H1 (cell line): ENCODE measurements around the gene YTHDF2. TPM values are rescaled to one million over a fixed set of nuclear protein-coding genes. Genes with fewer than 3 reads are reported as not detected.

ENCODE experiments used
- CTCF ChIA-PET: fragments of 300-600 bp; sonication (Branson Sonifier 250); formaldehyde crosslinking; loops from one replicate; lab custom pipeline; 2021; ENCODE audit not compliant: partially characterized antibody; lab: Charles Lee
- POLR2A ChIA-PET: fragments of 300-600 bp; sonication (Branson Sonifier 250); formaldehyde crosslinking; loops from one replicate; lab custom pipeline; 2021; ENCODE audit warnings: inconsistent platforms; ENCODE audit not compliant: partially characterized antibody; lab: Charles Lee
- DNase-seq, 2 experiments: peaks; one replicate each; pipeline versions ENCODE4 v3.0.0 to v3.0.0-alpha.2; 2010 to 2022; ENCODE audit warnings: low spot score in 2 of 2, low read depth in 1 of 2, mixed read lengths in 1 of 2
- FAIRE-seq: peaks from 2 replicates; lab custom pipeline; 2011; peaks lifted over from hg19 to GRCh38; lab: Jason Lieb, UNC
- H2AFZ ChIP-seq: 2 replicates; pipeline ENCODE4 v1.8.1; 2012; ENCODE audit warnings: low read length, inconsistent platforms
- H2AK5ac ChIP-seq: 2 replicates; pipeline ENCODE4 v1.6.1; 2013; ENCODE audit warnings: low read depth, low read length
- H2BK120ac ChIP-seq: replicated peaks from 2 replicates; pipeline ENCODE3; 2013; ENCODE audit warnings: low read depth, low read length, inconsistent platforms
- H2BK12ac ChIP-seq: 2 replicates; pipeline ENCODE4 v1.6.1; 2013; ENCODE audit warnings: low read depth, low read length
- H2BK15ac ChIP-seq: 2 replicates; pipeline ENCODE4 v1.6.1; 2013; ENCODE audit warnings: low read length
- H2BK20ac ChIP-seq: 2 replicates; pipeline ENCODE4 v1.6.1; 2013; ENCODE audit warnings: low read length
- H2BK5ac ChIP-seq: 2 replicates; pipeline ENCODE4 v1.6.1; 2013; ENCODE audit warnings: low read depth, low read length
- H3K14ac ChIP-seq: 2 replicates; pipeline ENCODE4 v1.6.1; 2013; ENCODE audit warnings: inconsistent platforms; ENCODE audit not compliant: insufficient read length
- H3K18ac ChIP-seq: 2 replicates; pipeline ENCODE4 v1.6.1; 2013; ENCODE audit warnings: low read length; ENCODE audit errors: extremely low read depth
- H3K23ac ChIP-seq: 2 replicates; pipeline ENCODE4 v1.6.1; 2013; ENCODE audit warnings: inconsistent platforms; ENCODE audit not compliant: insufficient read length
- H3K23me2 ChIP-seq: 2 replicates; pipeline ENCODE4 v1.6.1; 2013; ENCODE audit warnings: low read depth, low read length
- H3K27ac ChIP-seq: 2 replicates; pipeline ENCODE4 v1.6.1; 2011; ENCODE audit warnings: low read depth, low read length, inconsistent platforms
- H3K27me3 ChIP-seq, 4 experiments: replicated peaks in 1 of 4; 1 replicate in 1 of 4; 2 replicates in 3 of 4; pipeline versions ENCODE4 v1.6.1 to v1.8.1; 2011 to 2013; ENCODE audit warnings: low read length in 3 of 4, mild to moderate bottlenecking in 3 of 4, inconsistent platforms in 2 of 4, mixed read lengths in 2 of 4, moderate library complexity in 1 of 4; ENCODE audit not compliant: control insufficient read depth in 3 of 4, insufficient read depth in 3 of 4; ENCODE audit errors: extremely low read depth in 1 of 4
- H3K36me3 ChIP-seq, 4 experiments: 2 replicates each; pipeline versions ENCODE4 v1.6.1 to v1.8.1; 2011 to 2013; ENCODE audit warnings: mild to moderate bottlenecking in 4 of 4, low read length in 3 of 4, moderate library complexity in 2 of 4, control low read depth in 1 of 4, inconsistent platforms in 1 of 4; ENCODE audit not compliant: insufficient read depth in 4 of 4, control insufficient read depth in 2 of 4
- H3K4ac ChIP-seq: replicated peaks from 2 replicates; pipeline ENCODE3; 2013; ENCODE audit warnings: low read length, low read depth, mixed read lengths, inconsistent platforms; ENCODE audit not compliant: insufficient read length
- H3K4me1 ChIP-seq, 4 experiments: replicated peaks in 1 of 4; 1 replicate in 1 of 4; 2 replicates in 3 of 4; pipeline versions ENCODE4 v1.6.1 to v1.8.1; 2011 to 2013; ENCODE audit warnings: low read length in 3 of 4, inconsistent platforms in 2 of 4, mixed read lengths in 1 of 4; ENCODE audit not compliant: insufficient read depth in 4 of 4, control insufficient read depth in 3 of 4
- H3K4me2 ChIP-seq, 2 experiments: 2 replicates each; pipeline versions ENCODE4 v1.6.1 to v1.8.1; 2011 to 2013; ENCODE audit warnings: low read depth in 2 of 2, low read length in 2 of 2, control low read depth in 1 of 2, inconsistent platforms in 1 of 2, mild to moderate bottlenecking in 1 of 2; ENCODE audit not compliant: insufficient read depth in 1 of 2
- H3K4me3 ChIP-seq, 4 experiments: fragments of 200-600, 300-600 bp in 1 of 4; sonication (generic), shearing (Covaris generic), sonication (Bioruptor Twin) in 1 of 4; 2 replicates each; pipeline versions ENCODE4 v1.5.1 to v1.8.1; 2011 to 2016; ENCODE audit warnings: low read length in 4 of 4, low read depth in 3 of 4, control low read depth in 2 of 4, inconsistent platforms in 2 of 4, mild to moderate bottlenecking in 2 of 4, mixed read lengths in 1 of 4, moderate library complexity in 1 of 4; ENCODE audit not compliant: insufficient read depth in 2 of 4; ENCODE audit errors: extremely low read depth in 1 of 4
- H3K56ac ChIP-seq: replicated peaks from 2 replicates; pipeline ENCODE3; 2013; ENCODE audit warnings: low read depth, mild to moderate bottlenecking, mixed read lengths, low read length, inconsistent platforms; ENCODE audit not compliant: insufficient read length
- H3K79me1 ChIP-seq: 2 replicates; pipeline ENCODE4 v1.6.1; 2013; ENCODE audit warnings: low read depth, low read length, control low read depth
- H3K79me2 ChIP-seq, 2 experiments: 2 replicates each; pipeline versions ENCODE4 v1.6.1 to v1.8.1; 2012 to 2013; ENCODE audit warnings: low read length in 2 of 2, mild to moderate bottlenecking in 2 of 2, inconsistent platforms in 1 of 2; ENCODE audit not compliant: insufficient read depth in 2 of 2, control insufficient read depth in 1 of 2
- H3K9ac ChIP-seq, 4 experiments: replicated peaks in 1 of 4; 1 replicate in 1 of 4; 2 replicates in 3 of 4; pipeline versions ENCODE4 v1.6.1 to v1.8.1; 2011 to 2013; ENCODE audit warnings: low read depth in 3 of 4, low read length in 3 of 4, control low read depth in 2 of 4, mild to moderate bottlenecking in 2 of 4, moderate library complexity in 2 of 4, inconsistent platforms in 1 of 4; ENCODE audit errors: extremely low read depth in 1 of 4
- H3K9me3 ChIP-seq, 2 experiments: 2 replicates each; pipeline versions ENCODE4 v1.6.1 to v1.8.1; 2012 to 2013; ENCODE audit warnings: mild to moderate bottlenecking in 2 of 2, moderate library complexity in 2 of 2, control low read depth in 1 of 2, inconsistent platforms in 1 of 2, low read depth in 1 of 2, low read length in 1 of 2, mixed read lengths in 1 of 2; ENCODE audit not compliant: insufficient read depth in 2 of 2
- H4K20me1 ChIP-seq, 2 experiments: replicated peaks in 1 of 2; 2 replicates each; pipeline versions ENCODE3 to v1.8.1; 2011 to 2013; ENCODE audit warnings: inconsistent platforms in 2 of 2, low read length in 2 of 2, mild to moderate bottlenecking in 1 of 2; ENCODE audit not compliant: insufficient read depth in 2 of 2, control insufficient read depth in 1 of 2
- H4K5ac ChIP-seq: 2 replicates; pipeline ENCODE4 v1.6.1; 2013; ENCODE audit warnings: low read length, low read depth, mixed read lengths, inconsistent platforms; ENCODE audit not compliant: insufficient read length
- H4K8ac ChIP-seq: 2 replicates; pipeline ENCODE4 v1.8.0; 2013; ENCODE audit warnings: mild to moderate bottlenecking, moderate library complexity, low read length, inconsistent platforms; ENCODE audit not compliant: insufficient read depth; ENCODE audit errors: extremely low read depth
- H4K91ac ChIP-seq: replicated peaks from 2 replicates; pipeline ENCODE3; 2013; ENCODE audit warnings: low read length, mixed read lengths, inconsistent platforms; ENCODE audit not compliant: insufficient read length
- BCL11A ChIP-seq, 2 experiments: IDR thresholded peaks; one replicate each; pipeline ENCODE4 v1.6.1; 2011; ENCODE audit warnings: low read depth in 2 of 2, low read length in 2 of 2, mild to moderate bottlenecking in 2 of 2
- EGR1 ChIP-seq: IDR thresholded peaks from 2 replicates; pipeline ENCODE4 v1.6.1; 2011; ENCODE audit warnings: low read depth, low read length, borderline replicate concordance
- HDAC6 ChIP-seq: IDR thresholded peaks from one replicate; pipeline ENCODE4 v1.7.1; 2012; ENCODE audit warnings: low read depth, mild to moderate bottlenecking, inconsistent platforms, low read length, moderate library complexity
- JUN ChIP-seq: IDR thresholded peaks from 2 replicates; pipeline ENCODE4 v1.6.1; 2011; ENCODE audit warnings: low read depth, mild to moderate bottlenecking, improper control_type of control experiment, low read length
- JUND ChIP-seq: IDR thresholded peaks from 2 replicates; pipeline ENCODE4 v1.6.1; 2011; ENCODE audit warnings: mild to moderate bottlenecking, improper control_type of control experiment, low read length
- POU5F1 ChIP-seq: IDR thresholded peaks from 2 replicates; pipeline ENCODE4 v1.6.1; 2011; ENCODE audit warnings: low read depth, mild to moderate bottlenecking, low read length, moderate library complexity
- RXRA ChIP-seq: IDR thresholded peaks from 2 replicates; pipeline ENCODE4 v1.6.1; 2011; ENCODE audit warnings: low read depth, mild to moderate bottlenecking, low read length, moderate library complexity; ENCODE audit not compliant: insufficient read depth
- SAP30 ChIP-seq: fragments of 300-600 bp; sonication (generic); IDR thresholded peaks from 2 replicates; pipeline ENCODE4 v1.7.1; 2012; ENCODE audit warnings: low read length, moderate library complexity, mild to moderate bottlenecking, inconsistent platforms; ENCODE audit not compliant: insufficient read depth, insufficient replicate concordance
- SIRT6 ChIP-seq: IDR thresholded peaks from one replicate; pipeline ENCODE4 v1.7.1; 2012; ENCODE audit warnings: low read length, inconsistent platforms
- SIX5 ChIP-seq: IDR thresholded peaks from 2 replicates; pipeline ENCODE4 v1.6.1; 2011; ENCODE audit warnings: mild to moderate bottlenecking, low read depth, low read length
- SP1 ChIP-seq: IDR thresholded peaks from 2 replicates; pipeline ENCODE4 v1.6.1; 2011; ENCODE audit warnings: low read depth, low read length
- SP4 ChIP-seq: IDR thresholded peaks from 2 replicates; pipeline ENCODE4 v1.6.1; 2012; ENCODE audit warnings: low read length, inconsistent platforms
- TEAD4 ChIP-seq: IDR thresholded peaks from 2 replicates; pipeline ENCODE4 v1.6.1; 2012; ENCODE audit warnings: low read depth, low read length, inconsistent platforms, mixed read lengths
- WGBS, 2 experiments: shearing (Covaris generic) in 1 of 2; methylation state at CpG; one replicate each; pipeline versions ENCODE4 v1.1.6 to v1.1.7; 2013 to 2015; ENCODE audit warnings: low lambda C conversion rate in 2 of 2, mixed read lengths in 2 of 2, inconsistent platforms in 1 of 2, low coverage in 1 of 2, missing lambda C conversion rate in 1 of 2; ENCODE audit not compliant: insufficient replicate concordance in 2 of 2, insufficient coverage in 1 of 2, insufficient read length in 1 of 2; ENCODE audit errors: extremely low coverage in 1 of 2, missing lambda C conversion rate in 1 of 2; 5-methylcytosine and 5-hydroxymethylcytosine counted together
- polyA plus RNA-seq, 7 experiments: library from polyadenylated mRNA; depleted of rRNA in 3 of 7; stranded (reverse) in 5 of 7; unstranded in 2 of 7; fragments of >200 nt in 5 of 7; fragments of 200-250 nt in 2 of 7; gene quantifications; 1 replicate in 5 of 7; 2 replicates in 1 of 7; 4 replicates in 1 of 7; pipeline versions ENCODE4 v1.2.1 to v1.2.3, GENCODE V29; 2011 to 2013; ENCODE audit warnings: missing spikeins in 2 of 7, mixed read lengths in 2 of 7
- total RNA-seq: library from RNA; stranded (reverse); fragmentation: NEBNext Ultra II Directional; extraction: Animal tissue kit (Norgen Biotek cat#: 25700); gene quantifications from 2 replicates; pipeline ENCODE4 v1.2.1, GENCODE V29; 2021
- TF ChIP-seq, protein P1 (sequence below): IDR thresholded peaks from 2 replicates; pipeline ENCODE4 v1.6.1; 2011; ENCODE audit warnings: low read depth, mild to moderate bottlenecking, low read length; ENCODE audit not compliant: insufficient read depth
- TF ChIP-seq, protein P2 (sequence below): IDR thresholded peaks from 2 replicates; pipeline ENCODE4 v1.6.1; 2012; ENCODE audit warnings: inconsistent platforms

YTHDF2 gene
- total and polyA plus RNA-seq, 2 of the 8 experiments (the other 6 are each of a cell fraction or from before 2014, with no cell fraction given), result 128 to 164 TPM

DNA sequence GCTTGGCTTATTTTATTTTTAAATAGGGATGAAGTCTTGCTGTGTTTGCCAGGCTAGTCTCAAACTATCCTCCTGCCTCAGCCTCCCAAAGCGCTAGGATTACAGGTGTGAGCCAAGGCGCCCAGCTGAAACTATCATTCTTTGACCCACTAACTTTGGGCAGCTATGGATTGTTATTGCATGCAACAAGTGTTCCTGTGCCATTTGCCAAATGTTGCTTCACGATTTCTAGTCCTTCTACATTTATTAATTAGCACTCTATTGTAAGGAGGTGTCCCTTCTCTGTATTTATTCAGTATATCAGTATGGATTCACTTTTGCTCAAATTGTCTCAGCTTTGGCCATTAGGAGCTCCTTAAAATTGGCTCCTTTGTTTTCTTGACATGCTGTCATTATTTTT is 36.4 kb downstream of the YTHDF2 start:
- ChIA-PET POLR2A (interaction anchor here (1.0 to 5.1 kb wide), 10 partner anchors 9 to 445 kb away, joined by 3 to 49 read pairs (median 6); partner anchors contain the start of genes MED18 and TAF12), CTCF (interaction anchor here (0.5 to 4.7 kb wide), 3 partner anchors 11 to 1273 kb away, joined by 3 to 31 read pairs (median 21); no protein-coding TSS in a partner anchor)
- no peak overlapping the region for H2BK120ac ChIP-seq
- no peak overlapping the region for H2BK20ac ChIP-seq
- H3K23me2 ChIP-seq, result no peaks in the 10 kb centered on the region; the same call in 1 of the 2 replicates
- no peak overlapping the region for H3K23ac ChIP-seq
- H4K20me1 ChIP-seq, result peaks cover 5 to 10% of the 10 kb centered on the region in 2 experiments
- H3K36me3 ChIP-seq, result peaks cover 0 to 35% (median 9%) of the 10 kb centered on the region in 4 experiments; a peak in 6 of 8 replicates
- H4K5ac ChIP-seq, result no peak overlapping the region
- no peak overlapping the region for H2BK15ac ChIP-seq
- H4K8ac ChIP-seq, result no peak overlapping the region
- H2AK5ac ChIP-seq, result no peak overlapping the region
- H2BK12ac ChIP-seq, result no peak overlapping the region
- no peaks in the 10 kb centered on the region for H3K79me1 ChIP-seq
- DNase-seq (no peak), FAIRE-seq (no peak)
- H3K18ac ChIP-seq, result no peak overlapping the region
- H2BK5ac ChIP-seq, result no peak overlapping the region
- H3K27ac ChIP-seq, result no peak overlapping the region
- H3K4me1 ChIP-seq, result no peaks in the 10 kb centered on the region
- H3K14ac ChIP-seq, result no peak overlapping the region
- H3K4me2 ChIP-seq, result no peak overlapping the region
- no peaks in the 10 kb centered on the region for H3K9me3 ChIP-seq
- H3K4ac ChIP-seq, result no peak overlapping the region
- H3K79me2 ChIP-seq, result peaks cover 0 to 13% of the 10 kb centered on the region in 2 experiments; a peak in 2 of 4 replicates
- H2AFZ ChIP-seq, result no peak overlapping the region
- H3K27me3 ChIP-seq, result no peaks in the 10 kb centered on the region
- no peak overlapping the region for H3K4me3 ChIP-seq
- H3K9ac ChIP-seq, result no peak overlapping the region
- no peak overlapping the region for H4K91ac ChIP-seq
- no peak overlapping the region for H3K56ac ChIP-seq
- 91% methylated on average over 3 of the region's 3 CpGs; no CpG with 5 or more reads in 1 of the 2 experiments for WGBS, 2 experiments
- TF ChIP-seq SIRT6 (no peak), POU5F1 (no peak), SP1 (no peak), SAP30 (no peak), SP4 (no peak), JUN (no peak), JUND (no peak), TEAD4 (no peak), HDAC6 (no peak), RXRA (no peak), SIX5 (no peak), BCL11A (IDR thresholded peaks at IDR 0.05; ENCODE audit: low read depth in 2 of 2, low read length in 2 of 2) (no peak), EGR1 (no peak)
- TF ChIP-seq, protein P1, sequence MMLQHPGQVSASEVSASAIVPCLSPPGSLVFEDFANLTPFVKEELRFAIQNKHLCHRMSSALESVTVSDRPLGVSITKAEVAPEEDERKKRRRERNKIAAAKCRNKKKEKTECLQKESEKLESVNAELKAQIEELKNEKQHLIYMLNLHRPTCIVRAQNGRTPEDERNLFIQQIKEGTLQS, result no peak
- TF ChIP-seq, protein P2, sequence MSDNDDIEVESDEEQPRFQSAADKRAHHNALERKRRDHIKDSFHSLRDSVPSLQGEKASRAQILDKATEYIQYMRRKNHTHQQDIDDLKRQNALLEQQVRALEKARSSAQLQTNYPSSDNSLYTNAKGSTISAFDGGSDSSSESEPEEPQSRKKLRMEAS, result no peak
